Upper lobe of left lung (tissue), 6 donors: Measurements from ENCODE around the gene HTR2A. TPM values are rescaled to one million over a fixed set of nuclear protein-coding genes. Genes with fewer than 3 reads are reported as not detected.

Experiments
- ATAC-seq, 2 donors: fragments of 200-7000 bp; cut with Tn5 transposase; one replicate each; pipeline ENCODE4 v1.9.1; 2022; ENCODE audit warnings: mild to moderate bottlenecking in 2 of 2, moderate library complexity in 2 of 2; ENCODE audit not compliant: low FRiP score in 2 of 2
- DNase-seq, 2 donors: peaks; one replicate each; pipeline ENCODE4 v3.0.0-alpha.2; 2019 to 2020
- H3K27ac ChIP-seq, 4 donors: fragments of 200-600 bp; sonication (generic); one replicate each; pipeline ENCODE4 v1.5.1; 2016 to 2019
- H3K27me3 ChIP-seq, 4 donors: fragments of 200-600 bp; sonication (generic); one replicate each; pipeline ENCODE4 v1.5.1; 2017 to 2019
- H3K36me3 ChIP-seq, 4 donors: fragments of 200-600 bp; sonication (generic); one replicate each; pipeline ENCODE4 v1.5.1; 2016 to 2019
- H3K4me1 ChIP-seq, 4 donors: fragments of 200-600 bp; sonication (generic); one replicate each; pipeline ENCODE4 v1.5.1; 2018 to 2019
- H3K4me3 ChIP-seq, 4 donors: fragments of 200-600 bp; sonication (generic); one replicate each; pipeline ENCODE4 v1.5.1; 2017 to 2019; ENCODE audit warnings: mild to moderate bottlenecking in 2 of 4, moderate library complexity in 1 of 4
- H3K9me3 ChIP-seq, 4 donors: fragments of 200-600 bp; sonication (generic); one replicate each; pipeline ENCODE4 v1.5.1; 2018 to 2019
- CTCF ChIP-seq, 6 experiments: fragments of 450-650 bp in 4 of 6; fragments of 200-600 bp in 2 of 6; sonication (generic) in 2 of 6; IDR thresholded peaks; one replicate each; pipeline ENCODE4 v1.5.1; 2016 to 2019; ENCODE audit warnings: antibody characterized with exemption in 6 of 6
- EP300 ChIP-seq, 4 donors: sonication (generic); formaldehyde crosslinking; IDR thresholded peaks; one replicate each; pipeline ENCODE4 v1.5.1; 2017; ENCODE audit warnings: antibody characterized with exemption in 4 of 4, control low read depth in 2 of 4
- POLR2A ChIP-seq, 4 donors: fragments of 450-650 bp; IDR thresholded peaks; one replicate each; pipeline ENCODE4 v1.5.1; 2016 to 2017; ENCODE audit warnings: antibody characterized with exemption in 4 of 4, mild to moderate bottlenecking in 2 of 4
- POLR2AphosphoS5 ChIP-seq, 2 donors: sonication (generic); formaldehyde crosslinking; IDR thresholded peaks; one replicate each; pipeline ENCODE4 v1.5.1; 2017; ENCODE audit warnings: antibody characterized with exemption in 2 of 2
- WGBS, 2 donors: methylation state at CpG; one replicate each; pipeline ENCODE4 v1.1.5; 2017 to 2018; 5-methylcytosine and 5-hydroxymethylcytosine counted together
- total RNA-seq, 6 donors: library from RNA; depleted of rRNA in 4 of 6; stranded (reverse); fragments of >200 nt in 4 of 6; gene quantifications; one replicate each; pipeline versions ENCODE4 v1.1.0 to v1.2.1, GENCODE V29; 2016 to 2021
- donor health status: DM: no; HTN: no; CAD: no; lungs with moderate emphysema.
- donor health status: DM: no; HTN: yes; CAD: no; lungs with severe emphysema.

The HTR2A gene
- total RNA-seq, 6 donors from 2014 or later = 0.15 to 0.57 (median 0.30) TPM; not detected in 3

- no peak overlapping the region for H3K27ac ChIP-seq
- no peaks in the 10 kb centered on the region for H3K9me3 ChIP-seq
- no peak for ATAC-seq
- no peaks in the 10 kb centered on the region for H3K4me1 ChIP-seq
- no peak overlapping the region for H3K4me3 ChIP-seq
- 67 to 86% methylated on average over 1 of the region's 1 CpG for WGBS, 2 donors
- H3K27me3 ChIP-seq = no peaks in the 10 kb centered on the region
- no peak for DNase-seq
- H3K36me3 ChIP-seq = no peaks in the 10 kb centered on the region
- no peak for TF ChIP-seq EP300 (IDR thresholded peaks at IDR 0.05)
- TF ChIP-seq POLR2AphosphoS5 (IDR thresholded peaks at IDR 0.05) = no peak
- TF ChIP-seq POLR2A (IDR thresholded peaks at IDR 0.05) = no peak
- no peak for TF ChIP-seq CTCF (IDR thresholded peaks at IDR 0.05)
Measured at GRCh38 chr13:46850214-46850613, 46.6 kb downstream of the HTR2A start.

- WGBS, 2 donors = 74 to 95% methylated on average over 2 of the region's 2 CpGs
- Histone ChIP-seq H3K27ac (no peak overlapping the region), H3K27me3 (no peaks in the 10 kb centered on the region), H3K4me3 (no peak overlapping the region), H3K36me3 (no peaks in the 10 kb centered on the region), H3K4me1 (no peaks in the 10 kb centered on the region), H3K9me3 (no peaks in the 10 kb centered on the region)
- ATAC-seq = no peak
- DNase-seq = no peak
- TF ChIP-seq EP300 (IDR thresholded peaks at IDR 0.05) (no peak), POLR2A (IDR thresholded peaks at IDR 0.05) (no peak), POLR2AphosphoS5 (IDR thresholded peaks at IDR 0.05) (no peak), CTCF (IDR thresholded peaks at IDR 0.05) (no peak)
Measured at GRCh38 chr13:46846726-46847125, 50.1 kb downstream of the HTR2A start.

- Histone ChIP-seq H3K4me3 (no peak overlapping the region), H3K9me3 (no peaks in the 10 kb centered on the region), H3K27ac (no peak overlapping the region), H3K27me3 (no peaks in the 10 kb centered on the region), H3K36me3 (no peaks in the 10 kb centered on the region), H3K4me1 (no peaks in the 10 kb centered on the region)
- TF ChIP-seq POLR2AphosphoS5 (IDR thresholded peaks at IDR 0.05) (no peak), POLR2A (IDR thresholded peaks at IDR 0.05) (no peak), EP300 (IDR thresholded peaks at IDR 0.05) (no peak), CTCF (IDR thresholded peaks at IDR 0.05) (no peak)
- DNase-seq = no peak
- WGBS, 2 donors = 80 to 85% methylated on average over 2 of the region's 2 CpGs
- ATAC-seq = no peak
Measured at GRCh38 chr13:46845146-46845545, 51.7 kb downstream of the HTR2A start.

GRCh38 chr13:46844431-46844830 lies 52.4 kb downstream of the HTR2A start:
- no peaks in the 10 kb centered on the region for H3K27me3 ChIP-seq
- TF ChIP-seq POLR2AphosphoS5 (IDR thresholded peaks at IDR 0.05) (no peak), EP300 (IDR thresholded peaks at IDR 0.05) (no peak), CTCF (IDR thresholded peaks at IDR 0.05) (no peak), POLR2A (IDR thresholded peaks at IDR 0.05) (no peak)
- H3K9me3 ChIP-seq = no peaks in the 10 kb centered on the region
- 61 to 69% methylated on average over 4 of the region's 4 CpGs for WGBS, 2 donors
- H3K4me1 ChIP-seq = no peaks in the 10 kb centered on the region
- no peak overlapping the region for H3K27ac ChIP-seq
- H3K36me3 ChIP-seq = no peaks in the 10 kb centered on the region
- H3K4me3 ChIP-seq = no peak overlapping the region
- ATAC-seq = no peak
- DNase-seq = no peak

GRCh38 chr13:46839399-46839798 lies 57.5 kb downstream of the HTR2A start:
- no peak for DNase-seq
- H3K4me1 ChIP-seq = no peaks in the 10 kb centered on the region
- no peak overlapping the region for H3K27ac ChIP-seq
- no peaks in the 10 kb centered on the region for H3K27me3 ChIP-seq
- no peaks in the 10 kb centered on the region for H3K9me3 ChIP-seq
- TF ChIP-seq CTCF (IDR thresholded peaks at IDR 0.05) (no peak), POLR2AphosphoS5 (IDR thresholded peaks at IDR 0.05) (no peak), EP300 (IDR thresholded peaks at IDR 0.05) (no peak), POLR2A (IDR thresholded peaks at IDR 0.05) (no peak)
- ATAC-seq = no peak
- 26 to 45% methylated on average over 1 of the region's 1 CpG for WGBS, 2 donors
- H3K4me3 ChIP-seq = no peak overlapping the region
- H3K36me3 ChIP-seq = no peaks in the 10 kb centered on the region
